Activated CD8-positive, alpha-beta memory T cell treated with anti-CD3 and anti-CD28 coated beads, Interleukin-2, amount 50 U/mL, for 1 hour (primary cell): ENCODE data around the gene IL6R.
"Not testable (repeated sequence)": the region's sequence is repeated elsewhere in the genome, so short reads cannot be mapped to it uniquely, and the experiment has no call there.

Experiments used
- DNase-seq: peaks from one replicate; pipeline ENCODE4 v3.0.0-alpha.2; 2020; ENCODE audit errors: extremely low read depth

IL6R gene

DNA sequence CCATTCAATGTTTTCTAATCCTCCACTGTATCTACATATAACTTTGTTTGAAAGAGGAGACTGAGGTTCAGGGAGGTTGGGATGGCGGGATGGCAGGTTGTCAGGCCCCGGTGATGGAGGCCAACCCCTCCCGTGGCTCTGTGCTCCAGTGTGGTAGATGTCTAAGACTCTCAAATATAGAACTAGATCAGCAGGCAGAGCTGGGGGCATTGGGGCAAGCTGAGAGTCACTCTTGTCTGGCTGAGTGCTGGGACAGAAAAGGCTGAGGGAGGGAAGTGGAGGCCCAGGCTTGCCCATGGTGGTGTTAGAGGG lies 1.7 kb downstream of the IL6R start:
- no peak for DNase-seq

GRCh38 chr1:154407198-154408091 lies 2.3 kb downstream of the IL6R start:
- no peak for DNase-seq

DNA sequence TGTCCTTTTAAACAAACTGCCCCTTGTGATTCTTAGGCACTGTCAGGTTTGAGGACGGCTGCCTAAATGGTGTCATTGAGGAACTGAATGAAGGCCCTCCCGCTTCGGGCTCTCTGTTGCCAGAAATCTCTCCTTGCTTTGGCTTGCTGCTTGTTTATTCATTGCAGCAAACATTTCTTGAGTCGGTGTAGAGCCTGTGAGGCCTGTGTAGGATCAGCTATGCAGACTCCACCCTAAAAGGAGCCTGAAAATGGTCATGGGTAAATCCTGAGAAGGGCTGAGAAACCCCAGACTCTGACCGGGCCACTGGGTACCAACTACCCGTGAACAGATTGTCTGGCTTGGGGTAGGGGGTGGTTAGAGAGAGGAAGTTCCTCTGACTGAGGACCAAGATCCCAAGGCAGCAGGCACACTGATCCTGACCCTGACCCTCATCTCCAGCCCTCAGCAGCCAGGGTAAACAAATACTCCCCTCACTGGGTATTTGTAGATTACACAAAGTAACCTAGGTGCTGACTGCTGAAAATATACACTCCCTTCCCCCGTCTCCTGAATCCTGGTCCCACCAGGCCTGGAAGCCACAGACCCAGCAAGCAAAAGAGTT lies 3.1 kb downstream of the IL6R start:
- no peak for DNase-seq

GRCh38 chr1:154410185-154410827 lies 5.2 kb downstream of the IL6R start:
- DNase-seq, result no peak

DNA sequence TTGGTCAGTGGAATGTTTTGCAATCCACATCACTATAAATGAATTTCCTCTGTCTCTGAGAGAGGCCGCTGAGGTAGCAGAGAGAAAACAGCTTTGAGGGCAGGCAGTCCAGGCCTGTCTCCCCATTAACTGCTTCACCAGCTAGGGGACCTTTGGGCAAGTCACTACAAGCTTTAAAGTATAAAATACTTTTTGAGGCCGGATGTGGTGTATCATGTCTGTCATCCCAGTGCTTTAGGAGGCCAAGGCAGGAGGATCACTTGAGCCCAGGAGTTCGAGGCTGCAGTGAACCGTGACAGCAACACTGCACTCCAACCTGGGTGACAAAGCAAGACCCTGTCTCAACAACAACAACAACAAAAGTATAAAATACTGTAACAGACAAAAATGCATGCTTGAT lies 6.4 kb downstream of the IL6R start:
- no peak for DNase-seq

GRCh38 chr1:154413177-154413783 lies 8.1 kb downstream of the IL6R start:
- DNase-seq, result no peak

GRCh38 chr1:154414606-154415005 lies 9.5 kb downstream of the IL6R start:
- no peak for DNase-seq

- no peak for DNase-seq
Observed at GRCh38 chr1:154416471-154417337, 11.6 kb downstream of the IL6R start.

GRCh38 chr1:154417338-154417608 lies 12.1 kb downstream of the IL6R start:
- DNase-seq, result no peak

- DNase-seq, result no peak
Observed at GRCh38 chr1:154418062-154418921, 13.1 kb downstream of the IL6R start.

DNA sequence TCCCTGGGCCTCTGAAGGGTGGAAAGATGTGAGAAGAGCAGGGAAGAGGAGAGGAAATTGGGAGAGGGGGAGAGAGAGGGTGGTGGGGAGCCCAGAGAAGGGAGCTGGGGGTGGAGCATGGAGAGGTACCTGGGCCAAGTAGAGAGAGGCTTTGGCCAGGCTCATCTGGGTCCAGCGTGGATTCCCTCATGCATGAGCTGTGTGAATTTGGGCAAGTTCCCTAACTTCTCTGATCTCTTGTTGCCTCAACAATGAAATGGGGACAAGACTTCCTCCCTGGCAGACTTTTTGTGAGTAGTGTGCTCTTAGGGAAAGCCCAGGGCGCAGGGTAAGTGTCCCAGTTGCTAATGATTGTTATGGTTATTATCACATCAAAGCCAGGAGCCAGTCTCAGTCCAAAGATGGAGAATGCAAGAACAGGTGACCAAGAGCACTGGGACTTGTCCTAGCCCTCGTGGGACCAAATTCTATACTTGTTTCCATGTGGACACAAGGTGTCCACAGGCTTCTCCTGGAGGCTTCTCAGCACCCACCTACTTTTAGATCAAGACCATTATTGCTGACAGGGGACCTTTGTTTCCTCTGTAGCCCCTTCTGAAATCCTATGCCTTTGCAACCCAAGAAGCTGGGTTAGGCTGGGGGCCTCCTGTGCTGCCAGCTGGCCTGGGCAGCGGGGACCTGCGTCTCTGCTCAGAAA lies 13.9 kb downstream of the IL6R start:
- DNase-seq, result no peak

- no peak for DNase-seq
Observed at GRCh38 chr1:154419620-154420571, 14.8 kb downstream of the IL6R start.

GRCh38 chr1:154420961-154421924 lies 16.1 kb downstream of the IL6R start:
- no peak for DNase-seq

DNA sequence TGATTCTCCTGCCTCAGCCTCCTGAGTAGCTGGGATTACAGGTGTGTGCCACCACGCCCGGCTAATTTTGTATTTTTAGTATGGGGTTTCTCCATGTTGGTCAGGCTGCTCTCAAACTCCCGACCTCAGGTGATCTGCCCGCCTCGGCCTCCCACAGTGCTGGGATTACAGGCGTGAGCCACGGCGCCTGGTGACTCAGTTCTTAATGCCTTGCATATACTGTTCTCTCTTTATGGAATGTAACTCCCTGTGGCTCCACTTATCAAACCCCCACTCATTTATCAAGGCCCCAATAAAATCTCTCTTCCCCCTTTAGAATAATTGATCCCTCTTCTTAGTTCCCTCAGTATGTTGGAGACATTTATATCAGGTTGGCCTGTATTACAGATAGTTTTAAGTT lies 16.9 kb downstream of the IL6R start:
- DNase-seq, result not testable (repeated sequence)

- no peak for DNase-seq
Observed at GRCh38 chr1:154422521-154422920, 17.4 kb downstream of the IL6R start.

DNA sequence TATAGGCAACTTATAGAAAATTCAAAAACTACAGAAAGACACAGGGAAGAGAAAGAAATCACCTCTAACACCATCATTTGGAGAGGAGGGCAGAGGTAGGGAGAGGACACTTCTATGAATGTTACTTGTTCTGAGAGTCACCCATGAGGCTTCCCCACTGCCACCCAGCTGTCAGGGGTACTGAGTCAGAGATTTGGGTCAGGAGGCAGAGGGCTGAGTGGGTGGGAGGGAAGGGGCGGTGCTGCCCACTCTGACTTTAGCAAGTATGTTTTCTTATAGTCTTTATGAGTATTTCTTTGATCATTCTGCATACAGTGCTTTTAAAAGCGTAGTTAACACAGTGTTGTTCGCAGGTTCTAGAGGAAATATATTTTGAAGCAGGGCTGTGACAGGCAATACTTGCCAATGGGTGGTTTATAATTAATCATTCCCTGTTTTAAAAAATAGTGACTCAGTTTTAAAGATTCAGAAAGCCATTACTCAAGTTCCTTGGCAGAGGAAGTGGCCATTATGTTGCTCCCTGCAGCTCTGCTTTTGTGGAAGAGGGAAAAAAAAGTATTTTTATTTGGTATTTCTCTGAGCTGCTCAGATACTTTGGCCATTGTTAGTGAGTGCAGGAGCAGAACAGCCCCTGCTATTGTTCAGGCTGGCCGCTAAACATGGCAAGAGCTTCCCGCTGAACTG lies 18.3 kb downstream of the IL6R start:
- DNase-seq, result no peak

DNA sequence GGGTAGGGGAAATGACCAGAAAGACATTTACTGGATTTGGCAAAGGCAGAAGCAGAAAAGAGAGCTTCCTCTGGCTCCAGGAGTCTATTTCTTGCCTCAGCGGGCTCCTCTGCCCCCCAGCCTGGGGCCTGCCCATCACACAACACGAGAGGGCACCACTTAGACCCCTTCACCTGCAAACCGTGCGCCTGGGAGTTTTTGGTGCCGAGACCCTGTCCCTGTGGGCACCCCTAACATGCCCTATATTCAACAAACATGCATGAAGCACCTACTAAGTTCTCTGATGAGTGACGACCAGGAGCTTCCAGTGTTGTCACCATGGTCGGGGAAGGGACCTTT lies 18.8 kb downstream of the IL6R start:
- DNase-seq, result no peak

DNA sequence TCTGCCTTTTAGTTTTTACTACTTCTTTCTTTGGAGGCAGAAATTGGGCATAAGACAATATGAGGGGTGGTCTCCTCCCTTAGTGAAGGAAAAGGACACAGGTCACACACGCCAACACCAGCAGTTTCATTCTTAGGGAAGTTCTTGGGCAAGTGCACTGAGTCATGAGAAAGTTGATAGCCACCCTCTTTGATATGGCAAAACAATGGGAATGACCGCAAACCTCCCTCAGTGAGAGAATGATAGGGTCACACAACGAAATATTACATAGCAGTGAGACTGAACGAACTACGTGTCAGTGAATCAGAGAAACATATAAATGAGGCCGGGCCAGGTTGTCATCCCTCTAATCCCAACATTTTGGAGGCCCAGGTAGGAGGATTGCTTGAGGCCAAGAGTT lies 20.0 kb downstream of the IL6R start:
- DNase-seq, result no peak
